H1 (cell line): ENCODE measurements around the gene NEK9. TPM values are rescaled to one million over a fixed set of nuclear protein-coding genes. Genes with fewer than 3 reads are reported as not detected.

Experiments
- CTCF ChIA-PET: fragments of 300-600 bp; sonication (Branson Sonifier 250); formaldehyde crosslinking; loops from one replicate; lab custom pipeline; 2021; ENCODE audit not compliant: partially characterized antibody; lab: Charles Lee
- POLR2A ChIA-PET: fragments of 300-600 bp; sonication (Branson Sonifier 250); formaldehyde crosslinking; loops from one replicate; lab custom pipeline; 2021; ENCODE audit warnings: inconsistent platforms; ENCODE audit not compliant: partially characterized antibody; lab: Charles Lee
- DNase-seq, 2 experiments: peaks; one replicate each; pipeline versions ENCODE4 v3.0.0 to v3.0.0-alpha.2; 2010 to 2022; ENCODE audit warnings: low spot score in 2 of 2, low read depth in 1 of 2, mixed read lengths in 1 of 2
- FAIRE-seq: peaks from 2 replicates; lab custom pipeline; 2011; peaks lifted over from hg19 to GRCh38; lab: Jason Lieb, UNC
- H2AFZ ChIP-seq: 2 replicates; pipeline ENCODE4 v1.8.1; 2012; ENCODE audit warnings: low read length, inconsistent platforms
- H2AK5ac ChIP-seq: 2 replicates; pipeline ENCODE4 v1.6.1; 2013; ENCODE audit warnings: low read depth, low read length
- H2BK120ac ChIP-seq: replicated peaks from 2 replicates; pipeline ENCODE3; 2013; ENCODE audit warnings: low read depth, low read length, inconsistent platforms
- H2BK12ac ChIP-seq: 2 replicates; pipeline ENCODE4 v1.6.1; 2013; ENCODE audit warnings: low read depth, low read length
- H2BK15ac ChIP-seq: 2 replicates; pipeline ENCODE4 v1.6.1; 2013; ENCODE audit warnings: low read length
- H2BK20ac ChIP-seq: 2 replicates; pipeline ENCODE4 v1.6.1; 2013; ENCODE audit warnings: low read length
- H2BK5ac ChIP-seq: 2 replicates; pipeline ENCODE4 v1.6.1; 2013; ENCODE audit warnings: low read depth, low read length
- H3K14ac ChIP-seq: 2 replicates; pipeline ENCODE4 v1.6.1; 2013; ENCODE audit warnings: inconsistent platforms; ENCODE audit not compliant: insufficient read length
- H3K18ac ChIP-seq: 2 replicates; pipeline ENCODE4 v1.6.1; 2013; ENCODE audit warnings: low read length; ENCODE audit errors: extremely low read depth
- H3K23ac ChIP-seq: 2 replicates; pipeline ENCODE4 v1.6.1; 2013; ENCODE audit warnings: inconsistent platforms; ENCODE audit not compliant: insufficient read length
- H3K23me2 ChIP-seq: 2 replicates; pipeline ENCODE4 v1.6.1; 2013; ENCODE audit warnings: low read depth, low read length
- H3K27ac ChIP-seq: 2 replicates; pipeline ENCODE4 v1.6.1; 2011; ENCODE audit warnings: low read depth, low read length, inconsistent platforms
- H3K27me3 ChIP-seq, 4 experiments: replicated peaks in 1 of 4; 1 replicate in 1 of 4; 2 replicates in 3 of 4; pipeline versions ENCODE4 v1.6.1 to v1.8.1; 2011 to 2013; ENCODE audit warnings: low read length in 3 of 4, mild to moderate bottlenecking in 3 of 4, inconsistent platforms in 2 of 4, mixed read lengths in 2 of 4, moderate library complexity in 1 of 4; ENCODE audit not compliant: control insufficient read depth in 3 of 4, insufficient read depth in 3 of 4; ENCODE audit errors: extremely low read depth in 1 of 4
- H3K36me3 ChIP-seq, 4 experiments: 2 replicates each; pipeline versions ENCODE4 v1.6.1 to v1.8.1; 2011 to 2013; ENCODE audit warnings: mild to moderate bottlenecking in 4 of 4, low read length in 3 of 4, moderate library complexity in 2 of 4, control low read depth in 1 of 4, inconsistent platforms in 1 of 4; ENCODE audit not compliant: insufficient read depth in 4 of 4, control insufficient read depth in 2 of 4
- H3K4ac ChIP-seq: replicated peaks from 2 replicates; pipeline ENCODE3; 2013; ENCODE audit warnings: low read length, low read depth, mixed read lengths, inconsistent platforms; ENCODE audit not compliant: insufficient read length
- H3K4me1 ChIP-seq, 4 experiments: replicated peaks in 1 of 4; 1 replicate in 1 of 4; 2 replicates in 3 of 4; pipeline versions ENCODE4 v1.6.1 to v1.8.1; 2011 to 2013; ENCODE audit warnings: low read length in 3 of 4, inconsistent platforms in 2 of 4, mixed read lengths in 1 of 4; ENCODE audit not compliant: insufficient read depth in 4 of 4, control insufficient read depth in 3 of 4
- H3K4me2 ChIP-seq, 2 experiments: 2 replicates each; pipeline versions ENCODE4 v1.6.1 to v1.8.1; 2011 to 2013; ENCODE audit warnings: low read depth in 2 of 2, low read length in 2 of 2, control low read depth in 1 of 2, inconsistent platforms in 1 of 2, mild to moderate bottlenecking in 1 of 2; ENCODE audit not compliant: insufficient read depth in 1 of 2
- H3K4me3 ChIP-seq, 4 experiments: fragments of 200-600, 300-600 bp in 1 of 4; sonication (generic), shearing (Covaris generic), sonication (Bioruptor Twin) in 1 of 4; 2 replicates each; pipeline versions ENCODE4 v1.5.1 to v1.8.1; 2011 to 2016; ENCODE audit warnings: low read length in 4 of 4, low read depth in 3 of 4, control low read depth in 2 of 4, inconsistent platforms in 2 of 4, mild to moderate bottlenecking in 2 of 4, mixed read lengths in 1 of 4, moderate library complexity in 1 of 4; ENCODE audit not compliant: insufficient read depth in 2 of 4; ENCODE audit errors: extremely low read depth in 1 of 4
- H3K56ac ChIP-seq: replicated peaks from 2 replicates; pipeline ENCODE3; 2013; ENCODE audit warnings: low read depth, mild to moderate bottlenecking, mixed read lengths, low read length, inconsistent platforms; ENCODE audit not compliant: insufficient read length
- H3K79me1 ChIP-seq: 2 replicates; pipeline ENCODE4 v1.6.1; 2013; ENCODE audit warnings: low read depth, low read length, control low read depth
- H3K79me2 ChIP-seq, 2 experiments: 2 replicates each; pipeline versions ENCODE4 v1.6.1 to v1.8.1; 2012 to 2013; ENCODE audit warnings: low read length in 2 of 2, mild to moderate bottlenecking in 2 of 2, inconsistent platforms in 1 of 2; ENCODE audit not compliant: insufficient read depth in 2 of 2, control insufficient read depth in 1 of 2
- H3K9ac ChIP-seq, 4 experiments: replicated peaks in 1 of 4; 1 replicate in 1 of 4; 2 replicates in 3 of 4; pipeline versions ENCODE4 v1.6.1 to v1.8.1; 2011 to 2013; ENCODE audit warnings: low read depth in 3 of 4, low read length in 3 of 4, control low read depth in 2 of 4, mild to moderate bottlenecking in 2 of 4, moderate library complexity in 2 of 4, inconsistent platforms in 1 of 4; ENCODE audit errors: extremely low read depth in 1 of 4
- H3K9me3 ChIP-seq, 2 experiments: 2 replicates each; pipeline versions ENCODE4 v1.6.1 to v1.8.1; 2012 to 2013; ENCODE audit warnings: mild to moderate bottlenecking in 2 of 2, moderate library complexity in 2 of 2, control low read depth in 1 of 2, inconsistent platforms in 1 of 2, low read depth in 1 of 2, low read length in 1 of 2, mixed read lengths in 1 of 2; ENCODE audit not compliant: insufficient read depth in 2 of 2
- H4K20me1 ChIP-seq, 2 experiments: replicated peaks in 1 of 2; 2 replicates each; pipeline versions ENCODE3 to v1.8.1; 2011 to 2013; ENCODE audit warnings: inconsistent platforms in 2 of 2, low read length in 2 of 2, mild to moderate bottlenecking in 1 of 2; ENCODE audit not compliant: insufficient read depth in 2 of 2, control insufficient read depth in 1 of 2
- H4K5ac ChIP-seq: 2 replicates; pipeline ENCODE4 v1.6.1; 2013; ENCODE audit warnings: low read length, low read depth, mixed read lengths, inconsistent platforms; ENCODE audit not compliant: insufficient read length
- H4K8ac ChIP-seq: 2 replicates; pipeline ENCODE4 v1.8.0; 2013; ENCODE audit warnings: mild to moderate bottlenecking, moderate library complexity, low read length, inconsistent platforms; ENCODE audit not compliant: insufficient read depth; ENCODE audit errors: extremely low read depth
- H4K91ac ChIP-seq: replicated peaks from 2 replicates; pipeline ENCODE3; 2013; ENCODE audit warnings: low read length, mixed read lengths, inconsistent platforms; ENCODE audit not compliant: insufficient read length
- BRCA1 ChIP-seq: IDR thresholded peaks from 2 replicates; pipeline ENCODE4 v1.6.1; 2012; ENCODE audit warnings: low read depth, low read length, improper control_type of control experiment
- CTBP2 ChIP-seq: IDR thresholded peaks from 2 replicates; pipeline ENCODE4 v1.7.0; 2011; ENCODE audit warnings: borderline replicate concordance, mild to moderate bottlenecking, moderate library complexity, mixed read lengths, low read length; ENCODE audit not compliant: insufficient read depth, insufficient read length
- EZH2 ChIP-seq: fragments of 200-600 bp; sonication (generic); IDR thresholded peaks from 2 replicates; pipeline ENCODE4 v1.7.1; 2012; ENCODE audit warnings: low read depth, mild to moderate bottlenecking, moderate library complexity, low read length, inconsistent platforms; ENCODE audit not compliant: severe bottlenecking
- GABPA ChIP-seq: IDR thresholded peaks from 2 replicates; pipeline ENCODE4 v1.6.1; 2011; ENCODE audit warnings: mild to moderate bottlenecking, low read length, moderate library complexity, borderline replicate concordance; ENCODE audit not compliant: insufficient read depth
- KDM1A ChIP-seq: fragments of 200-600, 300-600 bp; sonication (generic); IDR thresholded peaks from 2 replicates; pipeline ENCODE4 v1.7.1; 2016; ENCODE audit warnings: mild to moderate bottlenecking, low read length, borderline replicate concordance
- POLR2A ChIP-seq, 2 experiments: IDR thresholded peaks; 1 replicate in 1 of 2; 2 replicates in 1 of 2; pipeline ENCODE4 v1.6.1; 2011; ENCODE audit warnings: low read depth in 2 of 2, low read length in 2 of 2, mild to moderate bottlenecking in 2 of 2; ENCODE audit errors: control extremely low read depth in 1 of 2
- RXRA ChIP-seq: IDR thresholded peaks from 2 replicates; pipeline ENCODE4 v1.6.1; 2011; ENCODE audit warnings: low read depth, mild to moderate bottlenecking, low read length, moderate library complexity; ENCODE audit not compliant: insufficient read depth
- SIX5 ChIP-seq: IDR thresholded peaks from 2 replicates; pipeline ENCODE4 v1.6.1; 2011; ENCODE audit warnings: mild to moderate bottlenecking, low read depth, low read length
- TBP ChIP-seq: IDR thresholded peaks from 2 replicates; pipeline ENCODE4 v1.6.1; 2011; ENCODE audit warnings: low read depth, low read length, improper control_type of control experiment
- WGBS, 2 experiments: shearing (Covaris generic) in 1 of 2; methylation state at CpG; one replicate each; pipeline versions ENCODE4 v1.1.6 to v1.1.7; 2013 to 2015; ENCODE audit warnings: low lambda C conversion rate in 2 of 2, mixed read lengths in 2 of 2, inconsistent platforms in 1 of 2, low coverage in 1 of 2, missing lambda C conversion rate in 1 of 2; ENCODE audit not compliant: insufficient replicate concordance in 2 of 2, insufficient coverage in 1 of 2, insufficient read length in 1 of 2; ENCODE audit errors: extremely low coverage in 1 of 2, missing lambda C conversion rate in 1 of 2; 5-methylcytosine and 5-hydroxymethylcytosine counted together
- polyA plus RNA-seq, 7 experiments: library from polyadenylated mRNA; depleted of rRNA in 3 of 7; stranded (reverse) in 5 of 7; unstranded in 2 of 7; fragments of >200 nt in 5 of 7; fragments of 200-250 nt in 2 of 7; gene quantifications; 1 replicate in 5 of 7; 2 replicates in 1 of 7; 4 replicates in 1 of 7; pipeline versions ENCODE4 v1.2.1 to v1.2.3, GENCODE V29; 2011 to 2013; ENCODE audit warnings: missing spikeins in 2 of 7, mixed read lengths in 2 of 7
- total RNA-seq: library from RNA; stranded (reverse); fragmentation: NEBNext Ultra II Directional; extraction: Animal tissue kit (Norgen Biotek cat#: 25700); gene quantifications from 2 replicates; pipeline ENCODE4 v1.2.1, GENCODE V29; 2021

Gene NEK9
- total and polyA plus RNA-seq, 2 of the 8 experiments (the other 6 are each of a cell fraction or from before 2014, with no cell fraction given): 16.0 to 43.6 TPM

GRCh38 chr14:75053396-75054291 lies 73.2 kb downstream of the NEK9 start:
- Histone ChIP-seq H3K4me1 (peaks cover 0 to 4% (median 0%) of the 10 kb centered on the region in 4 experiments; a peak in 3 of 7 replicates), H3K4me2 (no peak overlapping the region), H4K91ac (no peak overlapping the region), H2BK15ac (no peak overlapping the region), H2BK120ac (no peak overlapping the region), H3K9ac (no peak overlapping the region), H4K8ac (no peak overlapping the region), H3K23ac (no peak overlapping the region), H3K4me3 (no peak overlapping the region), H3K18ac (no peak overlapping the region), H3K23me2 (no peaks in the 10 kb centered on the region; the same call in 1 of the 2 replicates), H2AK5ac (no peak overlapping the region), H3K79me2 (no peaks in the 10 kb centered on the region), H3K56ac (no peak overlapping the region), H3K36me3 (no peaks in the 10 kb centered on the region), H3K27me3 (no peaks in the 10 kb centered on the region), H3K4ac (no peak overlapping the region), H2BK12ac (no peak overlapping the region), H4K5ac (no peak overlapping the region), H3K14ac (no peak overlapping the region), H3K9me3 (no peaks in the 10 kb centered on the region), H2AFZ (no peak overlapping the region), H3K79me1 (no peaks in the 10 kb centered on the region), H3K27ac (no peak overlapping the region), H2BK20ac (no peak overlapping the region), H2BK5ac (no peak overlapping the region), H4K20me1 (no peaks in the 10 kb centered on the region)
- WGBS, 2 experiments: 68% methylated on average over 5 of the region's 5 CpGs; no CpG with 5 or more reads in 1 of the 2 experiments
- DNase-seq (no peak), FAIRE-seq (no peak)
- ChIA-PET POLR2A (interaction anchor here (1.1 kb wide), 1 partner anchor 11 kb away, joined by 3 read pairs; no protein-coding TSS in a partner anchor), CTCF (interaction anchor here (0.6 kb wide), 1 partner anchor 111 kb away, joined by 3 read pairs; no protein-coding TSS in a partner anchor)
- TF ChIP-seq SIX5 (no peak), GABPA (no peak), BRCA1 (no peak), POLR2A (IDR thresholded peaks at IDR 0.05; ENCODE audit: control extremely low read depth in 1 of 2, low read depth in 2 of 2, low read length in 2 of 2) (no peak), KDM1A (no peak), CTBP2 (no peak), RXRA (no peak), TBP (no peak), EZH2 (no peak)
